ENCODE measurements around the gene SLC7A5. TPM values are rescaled to one million over a fixed set of nuclear protein-coding genes. Genes with fewer than 3 reads are reported as not detected.
"Not testable (repeated sequence)": the region's sequence is repeated elsewhere in the genome, so short reads cannot be mapped to it uniquely, and the experiment has no call there.

Gene SLC7A5
- total RNA-seq, 2 donors from 2014 or later, result 130 to 233 TPM

DNA sequence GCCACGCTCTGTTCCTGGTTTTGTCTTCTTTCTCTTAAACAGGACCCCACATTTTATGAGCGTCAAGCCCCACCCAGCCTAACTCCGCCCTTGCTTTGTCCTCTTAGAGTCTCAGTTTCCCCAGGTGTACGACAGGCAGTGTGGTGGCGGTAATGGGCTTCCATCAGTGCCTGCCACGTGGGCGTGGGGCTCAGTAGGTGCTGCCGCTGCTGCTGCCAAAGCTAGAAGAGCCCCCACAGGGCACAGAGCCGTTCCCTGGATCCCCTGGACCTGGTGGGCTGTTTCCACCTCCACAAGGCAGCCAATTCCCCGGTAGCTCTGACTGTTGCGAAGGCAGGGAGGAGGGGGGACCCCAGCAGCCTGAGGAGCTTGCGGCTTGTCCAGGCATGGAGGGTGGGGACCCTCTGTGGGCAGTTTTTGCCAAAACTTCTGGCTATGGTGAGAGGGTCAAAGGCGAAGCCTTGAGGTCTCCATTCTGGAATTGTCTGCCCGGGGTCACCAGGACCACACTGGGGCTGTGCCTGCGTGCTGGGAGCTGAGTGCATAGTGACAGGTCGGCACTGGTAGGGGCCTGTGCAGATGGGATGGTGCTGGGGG is 27.7 kb upstream of the SLC7A5 start:
- H3K9me3 Mint-ChIP-seq; H3K27me3 Mint-ChIP-seq; H3K36me3 Mint-ChIP-seq (ENCODE audit: low read depth); ATAC-seq (replicated peaks): not testable (repeated sequence)
- Mint-ChIP-seq H3K27ac (peak overlapping the region; percentile 93), H3K4me1 (peaks cover 22% of the 10 kb centered on the region), H3K4me3 (peak overlapping the region; percentile 72)

DNA sequence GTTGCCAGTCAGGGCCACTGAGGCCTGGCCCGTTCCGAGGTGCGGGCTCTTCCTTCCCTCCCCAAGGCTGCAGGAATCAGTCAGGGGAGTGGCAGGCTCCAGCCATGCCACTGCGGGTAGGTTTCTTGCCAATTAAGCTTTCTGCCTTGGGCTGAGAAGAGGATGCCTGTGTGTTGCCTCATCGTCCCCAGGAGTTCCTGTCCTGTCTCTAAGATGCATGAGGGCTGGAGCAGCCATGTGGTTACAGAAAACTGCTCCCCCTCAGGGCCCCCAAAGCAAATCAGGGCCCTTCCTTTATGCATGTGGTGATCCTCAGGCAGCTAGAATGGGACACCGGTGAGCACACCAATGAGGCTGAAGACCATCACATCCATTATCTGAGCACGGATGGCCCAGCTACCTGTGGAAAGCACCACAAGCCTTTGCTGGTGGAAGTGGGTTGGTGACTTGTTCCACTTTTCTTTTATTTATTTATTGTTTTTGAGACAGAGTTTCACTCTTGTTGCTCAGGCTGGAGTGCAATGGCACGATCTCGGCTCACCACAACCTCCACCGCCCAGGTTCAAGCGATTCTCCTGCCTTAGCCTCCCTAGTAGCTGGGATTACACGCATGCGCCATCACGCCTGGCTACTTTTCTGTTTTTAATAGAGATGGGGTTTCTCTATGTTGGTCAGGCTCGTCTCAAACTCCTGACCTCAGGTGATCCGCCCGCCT is 27.0 kb upstream of the SLC7A5 start:
- H3K27ac Mint-ChIP-seq, result peak overlapping the region; percentile 93
- H3K9me3 Mint-ChIP-seq; H3K36me3 Mint-ChIP-seq (ENCODE audit: low read depth); H3K27me3 Mint-ChIP-seq: not testable (repeated sequence)
- peak overlapping the region; percentile 72 for H3K4me3 Mint-ChIP-seq
- ATAC-seq (replicated peaks), result peak; percentile 8
- H3K4me1 Mint-ChIP-seq, result peaks cover 22% of the 10 kb centered on the region

DNA sequence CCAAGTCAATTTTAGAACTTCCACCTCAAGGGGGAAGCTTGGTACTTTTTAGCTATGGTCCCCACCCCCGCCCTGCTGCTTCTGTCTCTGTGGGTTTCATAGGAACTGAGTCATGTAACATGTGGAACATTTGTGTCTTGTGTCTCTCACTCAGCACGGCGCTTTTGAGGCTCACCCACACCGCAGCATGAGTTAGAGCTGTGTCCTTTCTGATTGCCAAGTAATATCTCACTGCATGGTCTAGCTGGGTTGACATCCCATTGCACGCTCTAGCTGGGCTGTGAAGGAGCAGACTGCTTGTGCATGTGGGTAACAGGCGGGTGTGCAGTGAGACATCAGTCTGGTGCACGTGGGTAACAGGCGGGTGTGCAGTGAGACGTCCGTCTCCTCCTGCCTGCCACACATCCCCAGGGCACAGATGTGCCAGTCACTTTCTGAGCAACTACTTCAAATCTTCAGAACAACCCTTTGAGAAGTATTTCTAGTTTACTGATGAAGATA is 26.4 kb upstream of the SLC7A5 start:
- H3K9me3 Mint-ChIP-seq, result no peaks in the 10 kb centered on the region
- peaks cover 22% of the 10 kb centered on the region for H3K4me1 Mint-ChIP-seq
- no peaks in the 10 kb centered on the region for H3K27me3 Mint-ChIP-seq
- peaks cover 5% of the 10 kb centered on the region for H3K36me3 Mint-ChIP-seq (ENCODE audit: low read depth)
- ATAC-seq (replicated peaks), result peak; percentile 94
- H3K27ac Mint-ChIP-seq, result peak overlapping the region; percentile 93
- H3K4me3 Mint-ChIP-seq, result peak overlapping the region; percentile 72

DNA sequence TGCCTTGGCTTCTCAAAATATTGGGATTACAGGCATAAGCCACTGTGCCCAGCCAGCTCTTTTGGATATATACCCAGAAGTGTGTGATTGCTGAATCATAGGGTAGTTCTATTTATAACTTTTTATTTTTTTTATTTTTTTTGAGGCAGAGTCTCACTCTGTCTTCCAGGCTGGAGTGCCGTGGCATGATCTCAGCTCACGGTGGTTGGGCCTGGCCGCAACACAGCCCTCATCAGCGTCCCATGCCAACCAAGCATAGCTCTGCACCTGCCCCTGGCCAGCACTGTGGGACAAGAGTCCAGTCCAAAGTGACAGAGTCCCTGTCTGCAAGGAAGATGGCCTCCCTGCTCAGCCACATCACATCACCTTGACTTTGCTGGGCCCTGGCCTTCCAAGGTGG is 24.7 kb upstream of the SLC7A5 start:
- not testable (repeated sequence) for H3K36me3 Mint-ChIP-seq (ENCODE audit: low read depth); ATAC-seq (replicated peaks); H3K27ac Mint-ChIP-seq; H3K4me3 Mint-ChIP-seq; H3K9me3 Mint-ChIP-seq; H3K27me3 Mint-ChIP-seq
- peaks cover 22% of the 10 kb centered on the region for H3K4me1 Mint-ChIP-seq

DNA sequence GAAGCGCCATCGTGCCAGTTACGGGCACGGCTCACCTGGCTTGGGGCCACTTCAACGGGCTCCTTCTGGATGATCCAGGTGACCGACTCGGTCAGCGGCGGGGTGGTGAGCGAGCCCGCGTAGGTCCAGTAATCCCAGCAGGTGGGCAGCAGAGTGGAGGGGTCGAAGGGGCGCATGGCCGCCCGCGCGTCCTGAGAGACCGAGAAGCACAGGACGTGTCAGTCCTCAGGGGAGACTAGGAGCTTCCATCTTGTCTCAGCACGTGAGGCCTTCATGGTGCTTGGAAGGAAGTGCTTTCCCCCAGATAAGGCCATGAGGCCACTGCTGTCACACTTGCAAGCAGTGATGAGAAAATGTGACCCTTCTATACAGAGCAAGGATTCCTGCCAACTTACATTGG is 22.5 kb upstream of the SLC7A5 start:
- H3K36me3 Mint-ChIP-seq (ENCODE audit: low read depth), result peaks cover 5% of the 10 kb centered on the region
- no peak for ATAC-seq (replicated peaks)
- H3K4me1 Mint-ChIP-seq, result peaks cover 10% of the 10 kb centered on the region
- no peak overlapping the region for H3K27ac Mint-ChIP-seq
- no peaks in the 10 kb centered on the region for H3K27me3 Mint-ChIP-seq
- H3K4me3 Mint-ChIP-seq, result no peak overlapping the region
- H3K9me3 Mint-ChIP-seq, result no peaks in the 10 kb centered on the region

DNA sequence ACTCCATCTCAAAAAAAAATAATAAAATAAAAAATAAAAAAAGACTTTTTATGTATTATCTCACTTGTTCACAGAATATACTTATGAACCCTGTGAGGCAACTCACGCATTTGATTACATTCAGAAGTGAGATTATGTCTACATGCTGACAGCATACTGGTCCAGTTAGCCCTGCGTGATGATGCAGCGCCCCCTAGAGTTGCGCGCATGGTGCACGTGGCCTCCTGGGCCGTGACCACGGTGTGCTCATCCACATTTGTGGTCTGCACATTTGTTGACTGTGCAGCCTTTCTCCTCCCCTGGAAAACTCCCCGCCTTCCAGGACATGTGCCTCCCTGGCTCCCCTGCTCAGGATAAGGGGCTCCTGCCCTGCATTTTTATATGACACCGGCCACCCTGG is 20.5 kb upstream of the SLC7A5 start:
- H3K9me3 Mint-ChIP-seq; H3K4me3 Mint-ChIP-seq; H3K4me1 Mint-ChIP-seq; H3K27me3 Mint-ChIP-seq; H3K27ac Mint-ChIP-seq; H3K36me3 Mint-ChIP-seq (ENCODE audit: low read depth): not testable (repeated sequence)
- peak; percentile 91 for ATAC-seq (replicated peaks)

DNA sequence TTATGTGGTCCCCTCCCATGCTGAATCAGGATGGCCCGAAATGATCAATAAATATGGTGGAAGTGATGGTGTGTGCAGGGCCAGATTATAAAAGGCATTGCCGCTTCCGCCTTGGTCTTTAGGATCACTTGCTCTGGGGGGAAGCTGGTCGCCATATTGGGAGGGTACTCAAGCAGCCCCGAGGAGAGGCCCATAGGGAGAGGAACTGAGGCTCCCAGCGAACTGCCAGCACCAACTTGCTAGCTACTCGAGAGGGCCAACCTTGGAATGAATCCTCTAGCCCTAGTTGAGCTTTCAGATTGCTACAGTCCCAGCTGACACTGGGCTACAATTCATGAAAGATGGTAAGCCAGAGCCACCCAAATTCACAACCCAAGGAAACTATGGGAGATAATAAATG is 19.0 kb upstream of the SLC7A5 start:
- not testable (repeated sequence) for H3K9me3 Mint-ChIP-seq; H3K4me3 Mint-ChIP-seq; H3K36me3 Mint-ChIP-seq (ENCODE audit: low read depth); H3K27ac Mint-ChIP-seq; H3K27me3 Mint-ChIP-seq; ATAC-seq (replicated peaks); H3K4me1 Mint-ChIP-seq

DNA sequence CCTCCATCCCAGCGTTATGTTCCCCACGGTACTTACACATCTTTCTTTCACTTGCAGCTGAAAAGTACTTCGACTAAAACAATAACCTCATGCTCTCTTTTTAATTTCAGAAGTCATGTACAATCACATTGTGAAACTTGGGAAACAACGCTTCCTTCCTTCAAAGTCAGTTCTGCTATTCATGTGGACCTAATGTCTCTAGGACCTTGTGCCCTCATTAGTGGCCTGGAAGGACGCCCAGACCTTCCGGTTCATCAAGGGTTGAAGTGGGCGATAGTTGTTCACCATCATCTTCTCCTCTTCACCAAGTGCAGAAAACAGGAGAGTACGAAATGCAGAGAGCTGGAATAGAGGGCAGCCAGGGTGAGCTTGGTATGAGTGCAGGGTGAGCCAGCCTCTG is 18.6 kb upstream of the SLC7A5 start:
- H3K4me1 Mint-ChIP-seq; H3K36me3 Mint-ChIP-seq (ENCODE audit: low read depth); H3K4me3 Mint-ChIP-seq; H3K9me3 Mint-ChIP-seq; ATAC-seq (replicated peaks); H3K27ac Mint-ChIP-seq; H3K27me3 Mint-ChIP-seq: not testable (repeated sequence)

DNA sequence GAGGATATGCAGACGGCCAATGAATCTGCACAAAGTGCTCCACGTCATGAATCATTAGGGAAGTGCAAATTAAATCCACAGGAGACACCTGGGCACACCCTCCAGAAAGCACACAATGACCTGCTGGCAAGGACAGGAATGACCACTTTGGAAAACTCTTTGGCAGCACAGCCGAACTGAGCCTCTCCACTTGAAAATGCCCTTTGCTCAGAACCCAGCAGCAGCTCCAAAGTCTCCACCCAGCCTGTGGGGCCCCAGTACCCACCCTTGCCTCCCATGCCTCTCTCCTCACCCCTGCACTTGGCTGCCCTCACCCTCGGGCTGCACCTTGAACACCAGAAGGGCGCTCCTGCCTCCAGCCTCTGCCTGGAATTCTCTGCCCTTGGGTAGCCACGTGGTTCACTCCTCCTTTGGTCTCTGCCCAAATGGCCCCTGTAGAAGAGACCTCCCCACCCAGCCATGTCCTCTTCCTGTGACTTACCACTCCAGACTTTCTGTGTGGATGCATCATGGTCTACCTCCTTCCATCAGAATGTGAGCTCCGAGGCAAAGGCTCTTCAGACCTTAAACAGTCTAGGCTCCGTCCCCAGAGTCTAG is 16.2 kb upstream of the SLC7A5 start:
- not testable (repeated sequence) for H3K27ac Mint-ChIP-seq; H3K4me3 Mint-ChIP-seq; H3K36me3 Mint-ChIP-seq (ENCODE audit: low read depth); H3K9me3 Mint-ChIP-seq; ATAC-seq (replicated peaks); H3K27me3 Mint-ChIP-seq; H3K4me1 Mint-ChIP-seq

DNA sequence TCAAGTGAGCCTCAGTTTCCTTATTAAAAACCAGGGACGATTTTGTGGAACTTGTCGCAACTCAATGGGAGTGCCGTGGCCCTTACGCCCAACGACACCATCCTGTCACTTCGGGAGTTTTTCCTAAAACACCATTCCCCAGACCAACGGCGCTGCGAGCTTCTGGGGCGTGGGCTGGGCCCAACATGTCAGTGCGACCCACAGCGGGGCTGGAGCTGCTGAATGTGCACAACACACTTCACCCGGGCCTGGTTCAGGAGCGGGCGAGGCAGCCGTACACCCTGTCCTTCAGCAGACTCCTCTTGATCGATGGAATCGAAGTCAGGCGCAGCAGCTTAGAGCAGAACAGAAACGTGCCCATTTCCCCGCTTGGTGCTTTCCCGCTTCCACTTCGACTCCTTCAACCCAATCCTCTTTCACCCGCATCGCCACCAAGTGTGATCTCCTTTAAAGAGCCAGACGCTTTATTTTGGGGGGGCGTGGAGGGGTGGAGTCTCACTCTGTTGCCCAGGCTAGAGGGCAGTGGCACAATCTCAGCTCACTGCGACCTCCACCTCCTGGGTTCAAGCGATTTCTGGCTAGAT is 13.2 kb upstream of the SLC7A5 start:
- no peak for ATAC-seq (replicated peaks)
- no peaks in the 10 kb centered on the region for H3K36me3 Mint-ChIP-seq (ENCODE audit: low read depth)
- no peak overlapping the region for H3K27ac Mint-ChIP-seq
- peaks cover 9% of the 10 kb centered on the region for H3K27me3 Mint-ChIP-seq
- H3K4me1 Mint-ChIP-seq, result no peaks in the 10 kb centered on the region
- no peak overlapping the region for H3K4me3 Mint-ChIP-seq
- no peaks in the 10 kb centered on the region for H3K9me3 Mint-ChIP-seq

DNA sequence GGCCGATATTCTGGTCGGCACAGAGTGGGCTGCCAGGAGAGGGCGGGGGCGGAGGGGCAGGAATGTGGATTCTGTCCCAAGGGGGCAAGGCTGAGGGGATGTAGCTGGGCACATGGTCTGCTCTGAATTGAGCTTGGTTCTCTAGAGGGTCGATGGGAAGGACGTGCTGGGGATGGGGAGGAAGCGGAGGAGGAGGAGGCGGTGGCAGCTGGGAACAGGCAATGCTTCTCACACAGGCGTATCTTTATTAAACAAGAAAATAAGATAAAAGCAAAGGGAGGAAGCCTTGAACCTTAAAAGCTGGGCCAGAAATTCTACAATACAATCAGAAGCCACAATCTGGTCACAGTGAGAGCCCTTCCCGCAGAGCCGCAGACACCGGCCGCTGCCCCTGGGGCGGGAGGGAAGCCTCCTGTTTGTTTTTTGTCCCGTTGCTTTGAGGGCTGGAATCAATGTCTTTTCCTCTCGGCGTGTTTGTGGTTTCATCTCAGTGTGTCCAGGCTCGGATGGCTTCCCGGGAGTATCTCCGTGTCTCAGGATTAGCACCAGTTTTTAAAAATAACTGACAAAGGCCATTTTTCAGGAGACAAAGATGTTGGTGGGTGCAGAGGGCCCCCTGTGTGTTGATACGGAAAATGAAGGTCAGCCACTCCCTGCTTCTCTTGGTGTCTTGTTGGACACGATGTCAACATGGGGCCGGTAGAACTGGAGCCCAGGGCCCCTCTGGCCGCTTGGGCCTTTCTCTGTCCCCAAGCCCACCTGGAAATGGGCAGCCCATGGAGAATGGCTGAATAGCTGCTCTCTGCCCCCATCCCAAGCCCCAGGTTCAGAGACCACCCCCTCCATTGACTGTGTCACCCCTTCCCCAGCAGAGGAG is 12.3 kb upstream of the SLC7A5 start:
- Mint-ChIP-seq H3K27me3 (peaks cover 9% of the 10 kb centered on the region), H3K27ac (no peak overlapping the region), H3K36me3 (ENCODE audit: low read depth) (no peaks in the 10 kb centered on the region), H3K9me3 (no peaks in the 10 kb centered on the region), H3K4me3 (no peak overlapping the region), H3K4me1 (no peaks in the 10 kb centered on the region)
- ATAC-seq (replicated peaks), result no peak

DNA sequence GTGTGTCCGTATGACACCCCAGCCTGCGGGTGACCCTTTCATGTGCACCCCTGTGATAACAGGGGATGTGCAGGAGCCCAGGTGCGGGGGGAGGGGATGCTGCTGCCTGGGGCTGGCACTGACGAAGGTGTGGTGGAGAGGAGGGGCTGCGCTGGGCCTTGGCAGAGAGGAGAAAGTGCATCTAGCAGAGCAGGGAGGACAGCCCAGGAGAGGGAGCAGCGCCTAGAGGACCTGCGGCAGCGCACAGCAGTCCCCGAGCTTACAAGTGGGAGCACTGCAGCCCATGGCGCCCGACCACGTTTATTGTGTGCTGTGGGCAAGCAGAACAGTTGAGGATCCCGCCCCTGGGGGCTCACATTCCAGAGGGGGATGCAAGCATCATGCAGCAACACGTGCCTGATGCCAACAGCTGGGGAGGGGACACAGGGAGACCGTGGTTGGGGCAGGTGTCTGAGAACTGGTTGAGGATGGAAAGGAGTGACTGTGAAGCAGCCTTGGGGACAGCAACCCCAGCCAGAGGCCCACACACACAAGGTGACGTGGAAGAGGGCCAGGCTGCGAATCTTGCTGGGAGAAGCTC is 10.9 kb upstream of the SLC7A5 start:
- ATAC-seq (replicated peaks), result no peak
- no peaks in the 10 kb centered on the region for H3K9me3 Mint-ChIP-seq
- peaks cover 5% of the 10 kb centered on the region for H3K27me3 Mint-ChIP-seq
- peaks cover 2% of the 10 kb centered on the region for H3K36me3 Mint-ChIP-seq (ENCODE audit: low read depth)
- no peak overlapping the region for H3K4me3 Mint-ChIP-seq
- H3K27ac Mint-ChIP-seq, result peak overlapping the region; percentile 15
- peaks cover 2% of the 10 kb centered on the region for H3K4me1 Mint-ChIP-seq

DNA sequence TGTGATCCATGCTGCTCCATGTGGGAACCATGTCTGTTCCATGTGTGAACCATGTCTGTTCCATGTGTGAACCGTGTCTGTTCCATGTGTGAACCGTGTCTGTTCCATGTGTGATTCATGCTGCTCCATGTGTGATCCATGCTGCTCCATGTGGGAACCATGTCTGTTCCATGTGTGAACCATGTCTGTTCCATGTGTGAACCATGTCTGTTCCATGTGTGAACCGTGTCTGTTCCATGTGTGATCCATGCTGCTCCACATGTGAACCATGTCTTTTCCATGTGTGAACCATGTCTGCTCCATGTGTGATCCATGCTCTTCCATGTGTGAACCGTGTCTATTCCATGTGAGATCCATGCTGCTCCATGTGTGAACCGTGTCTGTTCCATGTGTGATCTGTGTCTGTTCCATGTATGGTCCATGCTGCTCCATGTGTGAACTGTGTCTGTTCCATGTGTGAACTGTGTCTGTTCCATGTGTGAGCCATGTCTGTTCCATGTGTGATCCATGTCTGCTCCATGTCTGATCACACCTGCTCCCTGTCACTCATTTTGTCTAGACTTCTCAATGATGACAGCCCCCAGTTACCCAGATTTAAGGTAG is 10.2 kb upstream of the SLC7A5 start:
- not testable (repeated sequence) for H3K9me3 Mint-ChIP-seq; ATAC-seq (replicated peaks); H3K27ac Mint-ChIP-seq; H3K36me3 Mint-ChIP-seq (ENCODE audit: low read depth); H3K27me3 Mint-ChIP-seq; H3K4me1 Mint-ChIP-seq; H3K4me3 Mint-ChIP-seq

DNA sequence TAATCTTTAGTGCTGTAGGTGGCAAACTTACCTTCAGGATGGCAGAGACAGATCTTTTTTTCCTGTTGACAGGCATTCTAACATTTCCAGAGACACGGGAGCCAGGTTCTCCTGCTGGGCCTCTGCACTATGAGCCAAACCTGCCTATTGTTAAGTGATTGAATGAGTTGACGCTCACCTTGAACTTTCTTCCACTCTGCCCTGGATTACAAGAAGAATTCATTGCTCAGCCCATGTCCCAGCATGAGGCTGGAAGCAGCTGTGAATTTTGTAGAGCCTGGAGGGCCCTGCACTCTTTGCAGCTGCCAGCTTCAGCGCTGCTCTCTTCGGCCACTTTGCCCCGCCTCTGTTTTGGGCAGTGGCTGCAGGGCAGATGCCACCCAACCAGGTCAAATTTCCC is 9.4 kb upstream of the SLC7A5 start:
- Mint-ChIP-seq H3K36me3 (ENCODE audit: low read depth) (peaks cover 5% of the 10 kb centered on the region), H3K27ac (no peak overlapping the region), H3K4me3 (no peak overlapping the region), H3K27me3 (peaks cover 5% of the 10 kb centered on the region), H3K4me1 (peaks cover 11% of the 10 kb centered on the region), H3K9me3 (no peaks in the 10 kb centered on the region)
- ATAC-seq (replicated peaks), result no peak
